Retinal pigment epithelial cell (primary cell): Measurements from ENCODE around the gene APOL5.

Experiments
- DNase-seq: peaks from one replicate; pipeline ENCODE4 v3.0.0-alpha.2; 2010; ENCODE audit warnings: low read depth
- H3K4me3 ChIP-seq: 2 replicates; pipeline ENCODE4 v1.5.1; 2011; ENCODE audit warnings: mild to moderate bottlenecking, low read length, control low read depth, moderate library complexity
- CTCF ChIP-seq: conservative IDR thresholded peaks from 2 replicates; pipeline ENCODE4 v1.5.1; 2011; ENCODE audit warnings: low read depth, low read length, control low read depth, inconsistent platforms

Gene APOL5

DNA sequence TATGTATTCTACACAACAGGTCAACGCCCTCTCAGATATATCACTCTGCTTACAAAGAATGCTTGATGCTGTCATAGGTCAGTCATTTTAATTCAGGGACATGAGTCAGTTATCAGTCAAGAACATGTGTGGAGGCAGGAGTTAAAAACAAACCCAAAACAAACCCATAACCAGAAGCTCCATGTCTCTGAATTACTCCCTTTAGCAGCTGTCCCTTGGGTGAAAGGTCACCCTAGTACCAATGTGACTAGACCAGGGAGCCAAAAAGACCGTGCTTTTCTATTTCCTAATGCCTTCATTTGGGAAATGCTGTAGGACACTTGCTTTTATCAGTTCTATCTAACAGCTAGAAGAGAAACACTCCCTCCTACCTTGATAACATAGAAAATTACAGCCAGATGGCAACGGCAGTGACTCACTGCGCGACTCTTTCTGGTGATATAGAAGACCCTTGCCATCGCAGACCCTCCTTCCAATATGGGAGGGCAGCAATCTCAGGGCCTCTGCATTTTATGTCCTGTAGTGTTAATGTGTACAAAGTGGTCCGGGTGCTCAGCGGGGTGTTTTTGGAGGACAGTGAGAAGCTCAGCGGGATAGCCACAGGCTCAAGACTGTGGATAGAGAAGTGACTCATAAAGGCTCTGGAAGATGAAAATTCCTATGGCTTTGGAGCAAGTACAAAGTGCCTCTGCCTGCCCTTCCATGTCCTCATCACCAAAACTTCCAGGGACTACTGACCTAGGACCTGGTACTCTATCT lies 24.8 kb downstream of the APOL5 start:
- no peak for DNase-seq
- no peak overlapping the region for H3K4me3 ChIP-seq
- TF ChIP-seq CTCF: no peak

GRCh38 chr22:35743326-35743860 lies 25.7 kb downstream of the APOL5 start:
- DNase-seq: no peak
- no peak for TF ChIP-seq CTCF
- no peak overlapping the region for H3K4me3 ChIP-seq

DNA sequence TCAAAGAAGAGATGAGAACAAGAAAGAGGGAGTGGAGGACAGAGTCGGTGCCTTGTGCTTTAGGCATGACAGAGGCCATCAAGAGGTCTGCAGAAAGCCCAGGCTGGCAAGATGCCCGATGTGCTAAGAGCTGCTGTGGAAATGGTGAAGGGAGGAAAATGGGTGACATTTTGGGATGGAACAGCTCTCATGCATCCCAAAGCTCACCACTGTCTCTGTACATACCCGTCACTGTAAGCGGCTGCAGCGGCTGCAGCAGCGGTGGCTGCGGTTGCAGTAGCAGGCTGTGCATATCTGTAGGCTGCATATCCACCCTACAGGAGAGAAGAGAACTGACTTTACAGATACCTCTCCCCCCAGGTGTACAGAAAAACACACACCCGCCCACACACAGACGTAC lies 28.6 kb downstream of the APOL5 start:
- no peak for TF ChIP-seq CTCF

GRCh38 chr22:35746946-35747703 lies 29.5 kb downstream of the APOL5 start:
- DNase-seq: no peak
- TF ChIP-seq CTCF: no peak
- no peak overlapping the region for H3K4me3 ChIP-seq

More for the DNA sequence above, 28.6 kb downstream of the APOL5 start:
- no peak overlapping the region for H3K4me3 ChIP-seq
- no peak for DNase-seq

GRCh38 chr22:35749808-35750207 lies 32.1 kb downstream of the APOL5 start:
- no peak for DNase-seq
- TF ChIP-seq CTCF: no peak
- no peak overlapping the region for H3K4me3 ChIP-seq

- DNase-seq: no peak
- TF ChIP-seq CTCF: no peak
Observed at GRCh38 chr22:35752006-35752862, 34.6 kb downstream of the APOL5 start.

More at GRCh38 chr22:35752006-35752862, 34.6 kb downstream of the APOL5 start:
- H3K4me3 ChIP-seq: no peak overlapping the region
